Epithelial cell of umbilical artery (primary cell): ENCODE measurements around the gene KPTN. TPM values are rescaled to one million over a fixed set of nuclear protein-coding genes. Genes with fewer than 3 reads are reported as not detected.

Experiments
- total RNA-seq: library from RNA; depleted of rRNA; stranded (reverse); fragments of >200 nt; gene quantifications from 2 replicates; pipeline ENCODE4 v1.2.3, GENCODE V29; 2014

Gene KPTN
- 3.9 and 5.2 TPM in 2 replicates for total RNA-seq

DNA sequence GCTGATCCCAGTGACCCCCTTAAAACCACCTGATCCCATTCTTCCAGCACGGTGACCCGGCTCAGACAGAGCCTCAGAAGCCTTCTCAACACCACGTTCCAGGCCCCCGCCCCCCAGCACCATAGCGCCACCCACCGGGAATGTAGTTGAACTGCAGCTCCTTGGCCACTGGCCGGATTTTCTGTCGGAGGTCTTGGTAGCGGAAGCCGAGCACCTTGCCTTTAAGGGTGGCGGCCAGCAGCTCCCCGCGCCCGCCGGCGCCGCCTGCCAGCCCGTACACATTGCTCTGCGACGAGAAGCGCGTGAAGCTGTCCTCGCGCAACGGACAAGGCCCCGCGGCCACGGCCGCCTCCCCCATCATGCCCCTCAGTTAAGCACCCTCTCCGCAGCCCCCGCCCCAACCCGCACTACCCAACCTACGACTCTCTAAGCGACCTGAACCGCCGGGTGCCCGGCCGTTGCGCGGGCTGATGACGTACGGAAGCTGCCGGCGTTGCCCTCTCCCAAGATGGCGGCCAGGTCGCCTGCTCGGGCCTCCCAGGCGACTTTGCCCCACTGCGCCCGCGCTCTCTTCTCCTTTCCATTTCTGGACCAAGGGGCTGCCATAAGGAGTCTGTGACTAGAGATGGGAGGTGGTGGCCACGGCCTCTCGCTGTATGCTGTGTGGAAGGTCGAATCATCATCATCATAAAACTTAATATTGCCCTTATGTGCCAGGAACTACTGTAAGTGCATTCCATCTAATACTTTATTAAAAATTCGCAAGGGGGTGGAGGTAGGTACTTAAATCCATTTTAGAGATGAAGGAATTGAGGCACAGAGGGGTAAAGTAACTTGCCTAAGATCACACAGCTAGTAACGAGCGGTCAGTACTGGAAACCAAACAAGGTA is at the start of gene KPTN:
TSS of gene KPTN (minus strand) at position 420 of the 891 bp plus-strand sequence. CDS start at position 361, 59 bp downstream.

GRCh38 chr19:47514869-47515588 is 31.0 kb upstream of the KPTN start, which contains the start of gene NAPA:
Gene NAPA, minus strand, starts transcription at chr19:47515063. Its CDS starts 123 bp downstream, at chr19:47514940.

GRCh38 chr19:47471733-47472457 is 12.1 kb downstream of the KPTN start, which contains the start of gene SLC8A2:
Gene SLC8A2, minus strand, starts transcription at chr19:47471893. Its CDS starts 5,490 bp downstream, at chr19:47466403.

Other genes starting within 250 kb of the KPTN start
- 3.5 and 6.5 TPM in 2 replicates for gene CCDC9, start 227.7 kb downstream of the KPTN start, total RNA-seq
- 0.65 TPM in 1 of 2 replicates, not detected in the other for gene INAFM1, start 209.3 kb downstream of the KPTN start, total RNA-seq
- gene C5AR1, start 174.4 kb downstream of the KPTN start, total RNA-seq, result not detected in 2 replicates
- gene C5AR2, start 152.0 kb downstream of the KPTN start, total RNA-seq, result not detected in 2 replicates
- 6.5 and 8.7 TPM in 2 replicates for gene DHX34, start 134.9 kb downstream of the KPTN start, total RNA-seq
- gene MEIS3, start 64.7 kb downstream of the KPTN start, total RNA-seq, result 0.32 and 0.46 TPM in 2 replicates
- gene SLC8A2, start 12.3 kb downstream of the KPTN start, total RNA-seq, result not detected in 2 replicates
- gene NAPA, start 30.8 kb upstream of the KPTN start, total RNA-seq, result 64.6 and 126 TPM in 2 replicates
- gene ZNF541, start 88.9 kb upstream of the KPTN start, total RNA-seq, result under 0.01 TPM in 1 of 2 replicates, not detected in the other
- 5.0 and 5.5 TPM in 2 replicates for gene BICRA, start 124.9 kb upstream of the KPTN start, total RNA-seq
- 62.0 and 74.1 TPM in 2 replicates for gene EHD2, start 229.2 kb upstream of the KPTN start, total RNA-seq